C4-2B (cell line): Measurements from ENCODE around the gene MORN1.

Experiments
- H3K27ac ChIP-seq: fragments of 450-650 bp; 2 replicates; pipeline ENCODE4 v1.5.1; 2017
- CTCF ChIP-seq: fragments of 450-650 bp; conservative IDR thresholded peaks from 2 replicates; pipeline ENCODE4 v1.5.1; 2017; ENCODE audit warnings: mild to moderate bottlenecking
- ZFX ChIP-seq: fragments of 450-650 bp; IDR thresholded peaks from 2 replicates; pipeline ENCODE4 v1.6.1; 2017

Gene MORN1

GRCh38 chr1:2398871-2399270 lies 7.5 kb upstream of the MORN1 start:
- H3K27ac ChIP-seq: no peak overlapping the region
- TF ChIP-seq CTCF (no peak), ZFX (no peak)

- TF ChIP-seq ZFX: no peak
- no peak for TF ChIP-seq CTCF
- H3K27ac ChIP-seq: no peak overlapping the region
These were observed 5.8 kb upstream of the MORN1 start for GRCh38 chr1:2397007-2397679.

GRCh38 chr1:2396476-2396875 lies 5.1 kb upstream of the MORN1 start:
- H3K27ac ChIP-seq: no peak overlapping the region

GRCh38 chr1:2396059-2396458 lies 4.7 kb upstream of the MORN1 start:
- TF ChIP-seq CTCF: no peak
- TF ChIP-seq ZFX: no peak
- no peak overlapping the region for H3K27ac ChIP-seq

More at GRCh38 chr1:2396476-2396875, 5.1 kb upstream of the MORN1 start:
- TF ChIP-seq CTCF: no peak
- no peak for TF ChIP-seq ZFX

- TF ChIP-seq CTCF (no peak), ZFX (no peak)
- no peak overlapping the region for H3K27ac ChIP-seq
These were observed 3.9 kb upstream of the MORN1 start for GRCh38 chr1:2395245-2395644.

- H3K27ac ChIP-seq: no peak overlapping the region
- TF ChIP-seq ZFX (no peak), CTCF (no peak)
These were observed 3.4 kb upstream of the MORN1 start for GRCh38 chr1:2394761-2395160.

GRCh38 chr1:2394220-2394619 lies 2.9 kb upstream of the MORN1 start:
- TF ChIP-seq CTCF (no peak), ZFX (no peak)
- no peak overlapping the region for H3K27ac ChIP-seq
